ENCODE data around the gene OR2AT4. TPM values are rescaled to one million over a fixed set of nuclear protein-coding genes. Genes with fewer than 3 reads are reported as not detected.

OR2AT4 gene
- total and polyA plus RNA-seq, 4 donors = not detected

DNA sequence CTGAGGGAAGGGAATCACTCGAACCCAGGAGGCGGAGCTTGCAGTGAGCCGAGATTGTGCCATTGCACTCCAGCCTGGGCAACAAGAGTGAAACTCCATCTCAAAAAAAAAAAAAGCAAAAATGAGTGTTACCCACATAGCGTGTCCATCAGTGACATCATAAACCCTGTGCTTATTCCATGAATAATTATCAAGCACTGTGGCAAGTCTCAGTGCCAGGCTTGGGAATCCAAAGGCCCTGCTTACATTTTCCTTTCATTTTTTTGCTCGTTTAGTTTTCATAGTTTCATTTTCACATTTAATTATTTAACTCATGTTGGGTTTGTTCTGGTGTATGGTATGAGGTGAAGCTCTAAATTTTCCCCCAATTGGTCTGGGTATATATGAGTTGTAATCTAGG lies 61.4 kb downstream of the OR2AT4 start:
- 84 to 91% methylated on average over 5 of the region's 5 CpGs for WGBS, 2 donors
- Histone ChIP-seq H3K9me3 (ENCODE audit: control insufficient read depth in 4 of 4, insufficient read depth in 3 of 4, low read length in 3 of 4) (no peaks in the 10 kb centered on the region), H3K4me3 (no peak overlapping the region), H3K27ac (ENCODE audit: low read depth in 1 of 2, low read length in 1 of 2) (no peak overlapping the region), H3K27me3 (ENCODE audit: control insufficient read depth in 3 of 3, insufficient read depth in 3 of 3, low read length in 2 of 3) (no peaks in the 10 kb centered on the region), H3K36me3 (ENCODE audit: control insufficient read depth in 4 of 4, insufficient read depth in 4 of 4, low read length in 4 of 4) (no peaks in the 10 kb centered on the region), H3K4me1 (ENCODE audit: control insufficient read depth in 5 of 5, insufficient read depth in 5 of 5, low read length in 5 of 5) (no peaks in the 10 kb centered on the region), H3K9ac (ENCODE audit: insufficient read depth in 1 of 2, low read length in 2 of 2) (no peak overlapping the region)
- DNase-seq = no peak
- TF ChIP-seq, protein P1, sequence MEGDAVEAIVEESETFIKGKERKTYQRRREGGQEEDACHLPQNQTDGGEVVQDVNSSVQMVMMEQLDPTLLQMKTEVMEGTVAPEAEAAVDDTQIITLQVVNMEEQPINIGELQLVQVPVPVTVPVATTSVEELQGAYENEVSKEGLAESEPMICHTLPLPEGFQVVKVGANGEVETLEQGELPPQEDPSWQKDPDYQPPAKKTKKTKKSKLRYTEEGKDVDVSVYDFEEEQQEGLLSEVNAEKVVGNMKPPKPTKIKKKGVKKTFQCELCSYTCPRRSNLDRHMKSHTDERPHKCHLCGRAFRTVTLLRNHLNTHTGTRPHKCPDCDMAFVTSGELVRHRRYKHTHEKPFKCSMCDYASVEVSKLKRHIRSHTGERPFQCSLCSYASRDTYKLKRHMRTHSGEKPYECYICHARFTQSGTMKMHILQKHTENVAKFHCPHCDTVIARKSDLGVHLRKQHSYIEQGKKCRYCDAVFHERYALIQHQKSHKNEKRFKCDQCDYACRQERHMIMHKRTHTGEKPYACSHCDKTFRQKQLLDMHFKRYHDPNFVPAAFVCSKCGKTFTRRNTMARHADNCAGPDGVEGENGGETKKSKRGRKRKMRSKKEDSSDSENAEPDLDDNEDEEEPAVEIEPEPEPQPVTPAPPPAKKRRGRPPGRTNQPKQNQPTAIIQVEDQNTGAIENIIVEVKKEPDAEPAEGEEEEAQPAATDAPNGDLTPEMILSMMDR (IDR thresholded peaks at IDR 0.05; ENCODE audit: control extremely low read depth, extremely low read depth) = no peak
- ATAC-seq (ENCODE audit: insufficient read depth, low FRiP score) = no peak

DNA sequence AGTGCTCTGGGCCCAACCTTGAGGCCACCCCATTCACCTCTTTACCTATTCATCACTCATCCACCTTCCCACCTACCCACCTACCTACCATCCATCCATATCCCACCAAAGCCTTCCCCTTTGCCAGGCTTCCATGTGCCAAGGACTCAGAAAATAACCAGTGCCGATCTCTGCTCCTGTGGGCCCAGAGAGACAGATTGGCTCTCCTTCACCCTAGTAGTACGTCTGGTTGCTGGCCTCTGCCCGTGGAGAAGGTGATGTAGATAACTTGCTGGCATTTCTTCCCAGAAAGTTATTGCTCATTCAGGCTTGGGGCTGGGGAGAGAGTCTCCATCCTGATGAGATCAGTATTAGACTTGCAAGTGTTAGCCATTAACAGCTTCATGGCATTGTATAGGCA lies 62.8 kb downstream of the OR2AT4 start:
- WGBS, 2 donors = 91 to 96% methylated on average over 3 of the region's 3 CpGs
- no peak overlapping the region for H3K9ac ChIP-seq (ENCODE audit: insufficient read depth in 1 of 2, low read length in 2 of 2)
- no peak overlapping the region for H3K27ac ChIP-seq (ENCODE audit: low read depth in 1 of 2, low read length in 1 of 2)
- ATAC-seq (ENCODE audit: insufficient read depth, low FRiP score) = no peak
- H3K27me3 ChIP-seq (ENCODE audit: control insufficient read depth in 3 of 3, insufficient read depth in 3 of 3, low read length in 2 of 3) = no peaks in the 10 kb centered on the region
- H3K36me3 ChIP-seq (ENCODE audit: control insufficient read depth in 4 of 4, insufficient read depth in 4 of 4, low read length in 4 of 4) = no peaks in the 10 kb centered on the region
- no peak for DNase-seq
- no peaks in the 10 kb centered on the region for H3K9me3 ChIP-seq (ENCODE audit: control insufficient read depth in 4 of 4, insufficient read depth in 3 of 4, low read length in 3 of 4)
- TF ChIP-seq, protein P1 (IDR thresholded peaks at IDR 0.05; ENCODE audit: control extremely low read depth, extremely low read depth) = no peak
- H3K4me3 ChIP-seq = no peak overlapping the region
- no peaks in the 10 kb centered on the region for H3K4me1 ChIP-seq (ENCODE audit: control insufficient read depth in 5 of 5, insufficient read depth in 5 of 5, low read length in 5 of 5)

DNA sequence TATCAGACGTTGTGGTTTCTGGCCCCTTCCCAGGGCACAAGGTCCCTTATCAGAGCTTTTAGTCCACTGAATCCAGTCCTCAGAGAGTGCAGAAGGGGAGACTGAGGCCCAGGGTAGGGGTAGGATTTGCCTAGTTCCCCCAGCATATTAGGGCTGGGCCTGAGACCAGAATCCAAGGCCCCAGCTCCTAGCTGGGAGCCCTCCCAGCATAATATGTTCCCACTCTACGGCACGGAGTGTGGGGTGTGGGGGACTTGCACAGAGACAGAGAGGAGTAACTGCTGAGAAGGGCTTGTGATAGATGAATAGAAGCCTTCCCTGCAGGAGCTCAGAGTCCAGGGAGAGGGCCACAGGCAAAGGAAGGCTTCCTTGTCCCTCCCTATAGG lies 64.1 kb downstream of the OR2AT4 start:
- WGBS, 2 donors = 85 to 98% methylated on average over 3 of the region's 3 CpGs
- ATAC-seq (ENCODE audit: insufficient read depth, low FRiP score) (no peak), DNase-seq (no peak)
- Histone ChIP-seq H3K27ac (ENCODE audit: low read depth in 1 of 2, low read length in 1 of 2) (no peak overlapping the region), H3K9me3 (ENCODE audit: control insufficient read depth in 4 of 4, insufficient read depth in 3 of 4, low read length in 3 of 4) (no peaks in the 10 kb centered on the region), H3K9ac (ENCODE audit: insufficient read depth in 1 of 2, low read length in 2 of 2) (no peak overlapping the region), H3K4me3 (no peak overlapping the region), H3K36me3 (ENCODE audit: control insufficient read depth in 4 of 4, insufficient read depth in 4 of 4, low read length in 4 of 4) (no peaks in the 10 kb centered on the region), H3K27me3 (ENCODE audit: control insufficient read depth in 3 of 3, insufficient read depth in 3 of 3, low read length in 2 of 3) (no peaks in the 10 kb centered on the region), H3K4me1 (ENCODE audit: control insufficient read depth in 5 of 5, insufficient read depth in 5 of 5, low read length in 5 of 5) (no peaks in the 10 kb centered on the region)
- TF ChIP-seq, protein P1 (IDR thresholded peaks at IDR 0.05; ENCODE audit: control extremely low read depth, extremely low read depth) = no peak

Measured in lung (tissue), 12 donors.